ENCODE results near the gene SNRNP70. TPM values are rescaled to one million over a fixed set of nuclear protein-coding genes. Genes with fewer than 3 reads are reported as not detected.

The SNRNP70 gene
- total and polyA plus RNA-seq, 4 donors, result 125 to 463 (median 293) TPM

DNA sequence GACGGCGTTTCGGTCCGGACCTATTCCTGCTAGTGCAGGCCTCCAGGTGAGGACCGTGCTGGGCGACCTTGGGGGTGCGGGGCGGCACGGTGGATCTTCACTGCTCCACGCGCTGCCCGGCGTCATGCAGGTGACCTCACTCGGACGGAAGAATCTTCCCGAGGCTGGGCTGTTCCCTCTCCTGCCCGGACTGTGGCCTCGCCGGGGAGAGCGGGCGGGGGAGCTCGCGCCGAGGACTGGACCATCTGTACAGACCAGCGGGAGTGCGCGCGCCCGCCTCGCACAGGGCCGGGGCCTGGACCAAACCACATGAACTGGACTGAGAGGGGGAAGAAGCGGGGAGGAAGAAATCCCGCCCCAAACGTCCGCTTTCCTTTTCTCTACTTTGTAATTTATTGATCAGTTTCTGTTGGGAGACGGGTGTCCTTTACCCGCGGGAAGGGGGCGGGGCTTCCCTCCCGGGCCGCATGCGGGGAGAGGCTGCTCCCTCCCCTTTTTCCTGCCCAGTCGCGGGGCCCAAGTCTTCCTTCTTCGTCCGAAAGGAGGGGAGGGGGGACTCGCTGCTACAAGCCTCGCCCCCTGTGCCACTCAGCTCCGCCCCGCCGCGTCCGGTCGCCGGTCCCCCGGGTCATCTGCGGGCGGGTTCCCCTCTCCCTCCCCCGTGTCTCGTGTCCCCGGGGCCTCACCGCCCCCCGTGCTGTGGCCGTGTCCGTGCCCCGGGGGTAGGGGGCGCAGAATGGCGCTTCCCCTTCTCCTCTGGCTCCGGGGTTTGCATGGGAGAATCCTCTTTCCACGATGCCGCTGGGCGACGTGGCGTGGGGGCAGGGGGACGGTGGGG is 65.1 kb downstream of the SNRNP70 start:
- under 1% methylated on average over 45 of the region's 75 CpGs for WGBS (ENCODE audit: insufficient coverage)
- DNase-seq (ENCODE audit: low read depth in 4 of 6, low spot score in 6 of 6), result peak in 5 of 6 donors; percentile 83 to 97 (median 86)
- H3K4me1 ChIP-seq (ENCODE audit: control insufficient read depth, insufficient read depth, low read length), result peaks cover 53% of the 10 kb centered on the region
- peak overlapping the region; percentile 93 for H3K27ac ChIP-seq (ENCODE audit: low read depth, low read length)
- no peaks in the 10 kb centered on the region for H3K27me3 ChIP-seq (ENCODE audit: control insufficient read depth, insufficient read depth, low read length)
- peaks cover 12% of the 10 kb centered on the region for H3K36me3 ChIP-seq (ENCODE audit: control insufficient read depth, insufficient read depth, low read length)
- peak overlapping the region; percentile 92 for H3K4me3 ChIP-seq (ENCODE audit: low read depth, low read length)
- no peaks in the 10 kb centered on the region for H3K9me3 ChIP-seq (ENCODE audit: control insufficient read depth, insufficient read depth, low read length)

DNA sequence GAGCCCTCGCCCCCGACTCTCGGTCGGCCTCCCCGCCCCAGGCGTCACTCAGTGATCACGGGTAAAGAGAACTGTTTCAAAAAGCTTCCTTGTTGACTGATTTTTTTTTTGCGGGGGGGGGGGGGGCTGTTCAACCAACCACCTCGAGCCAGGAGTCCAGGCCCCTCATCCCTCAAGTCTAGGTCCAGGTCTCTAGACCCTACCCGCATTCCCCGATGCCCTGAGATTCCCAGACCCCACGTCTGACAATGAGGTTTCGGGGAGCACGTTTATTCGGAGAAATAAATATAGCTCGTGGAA is 65.6 kb downstream of the SNRNP70 start:
- no peak for DNase-seq (ENCODE audit: low read depth in 4 of 6, low spot score in 6 of 6)
- Histone ChIP-seq H3K4me3 (ENCODE audit: low read depth, low read length) (peak overlapping the region; percentile 92), H3K36me3 (ENCODE audit: control insufficient read depth, insufficient read depth, low read length) (peaks cover 8% of the 10 kb centered on the region), H3K4me1 (ENCODE audit: control insufficient read depth, insufficient read depth, low read length) (peaks cover 54% of the 10 kb centered on the region), H3K27ac (ENCODE audit: low read depth, low read length) (peak overlapping the region; percentile 93), H3K9me3 (ENCODE audit: control insufficient read depth, insufficient read depth, low read length) (no peaks in the 10 kb centered on the region), H3K27me3 (ENCODE audit: control insufficient read depth, insufficient read depth, low read length) (no peaks in the 10 kb centered on the region)
- WGBS (ENCODE audit: insufficient coverage), result 11% methylated on average over 4 of the region's 16 CpGs

DNA sequence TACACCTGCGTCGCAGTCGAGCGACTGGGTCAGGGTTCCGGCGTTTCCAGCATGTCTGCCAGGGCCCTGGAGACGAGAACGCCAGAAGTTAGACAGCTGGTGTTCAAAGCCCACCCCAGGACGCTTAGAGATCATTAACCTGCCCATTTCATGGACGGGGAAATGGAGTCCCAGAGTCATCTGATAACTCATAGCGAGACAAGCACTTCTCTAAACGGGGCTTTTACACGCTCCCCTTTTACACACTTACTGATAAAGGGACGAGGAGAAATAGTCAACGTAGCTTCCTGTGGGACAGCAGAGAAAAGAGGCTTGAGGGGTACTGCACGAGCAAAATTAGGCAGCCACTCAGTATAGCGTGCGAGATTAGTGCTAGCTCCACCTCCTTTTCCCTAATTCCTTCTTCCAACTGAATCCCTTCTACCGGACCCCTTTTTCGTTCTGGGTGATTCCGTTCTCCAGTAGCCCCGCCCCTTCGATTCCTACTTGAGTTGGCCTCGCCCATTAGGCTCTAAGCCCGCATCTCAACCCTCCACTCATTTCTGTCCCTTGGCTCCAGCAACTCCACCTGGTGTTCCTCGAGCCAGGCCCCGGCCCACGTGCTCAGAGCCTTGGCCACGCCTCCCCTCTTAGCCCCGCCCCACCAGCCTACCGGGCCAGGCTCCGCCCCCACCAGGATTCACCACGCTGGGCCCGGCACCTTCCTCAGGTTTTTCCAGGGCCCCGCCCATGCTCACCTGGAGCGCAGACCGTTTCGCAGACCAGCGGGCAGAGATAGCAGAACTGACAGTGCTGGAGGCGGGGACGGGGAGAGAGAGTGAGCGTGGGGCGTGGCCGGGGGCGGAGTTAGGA is 66.2 kb downstream of the SNRNP70 start:
- H3K27me3 ChIP-seq (ENCODE audit: control insufficient read depth, insufficient read depth, low read length), result no peaks in the 10 kb centered on the region
- peaks cover 5% of the 10 kb centered on the region for H3K36me3 ChIP-seq (ENCODE audit: control insufficient read depth, insufficient read depth, low read length)
- H3K27ac ChIP-seq (ENCODE audit: low read depth, low read length), result peak overlapping the region; percentile 93
- DNase-seq (ENCODE audit: low read depth in 4 of 6, low spot score in 6 of 6), result peak in 2 of 6 donors; percentile 65 to 74
- 5% methylated on average over 39 of the region's 45 CpGs for WGBS (ENCODE audit: insufficient coverage)
- H3K4me3 ChIP-seq (ENCODE audit: low read depth, low read length), result peak overlapping the region; percentile 92
- peaks cover 51% of the 10 kb centered on the region for H3K4me1 ChIP-seq (ENCODE audit: control insufficient read depth, insufficient read depth, low read length)
- H3K9me3 ChIP-seq (ENCODE audit: control insufficient read depth, insufficient read depth, low read length), result no peaks in the 10 kb centered on the region

DNA sequence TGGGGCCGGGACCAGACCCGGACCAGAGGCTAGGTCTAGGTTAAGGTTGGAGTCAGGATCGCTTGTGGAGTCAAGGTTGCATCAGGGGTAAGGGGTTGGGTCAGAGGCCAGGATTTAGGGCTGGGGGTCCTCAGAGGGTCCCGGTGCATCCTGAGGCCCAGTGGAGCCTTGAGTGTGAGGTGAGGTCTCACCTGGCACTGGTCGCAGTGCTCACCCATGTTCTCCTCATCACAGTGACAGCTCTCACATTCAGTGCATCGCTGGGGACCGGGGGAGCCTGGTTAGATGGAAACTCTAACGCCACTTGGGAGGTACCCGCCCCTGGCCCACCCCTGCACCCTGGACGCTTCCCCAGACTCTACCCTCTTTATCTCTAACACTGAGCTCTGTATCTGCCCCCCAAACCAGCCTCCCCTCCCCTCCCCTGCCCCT is 66.9 kb downstream of the SNRNP70 start:
- Histone ChIP-seq H3K4me3 (ENCODE audit: low read depth, low read length) (no peak overlapping the region), H3K9me3 (ENCODE audit: control insufficient read depth, insufficient read depth, low read length) (no peaks in the 10 kb centered on the region), H3K27me3 (ENCODE audit: control insufficient read depth, insufficient read depth, low read length) (no peaks in the 10 kb centered on the region), H3K27ac (ENCODE audit: low read depth, low read length) (no peak overlapping the region), H3K36me3 (ENCODE audit: control insufficient read depth, insufficient read depth, low read length) (peaks cover 5% of the 10 kb centered on the region), H3K4me1 (ENCODE audit: control insufficient read depth, insufficient read depth, low read length) (peaks cover 53% of the 10 kb centered on the region)
- WGBS (ENCODE audit: insufficient coverage), result 38% methylated on average over 8 of the region's 10 CpGs
- DNase-seq (ENCODE audit: low read depth in 4 of 6, low spot score in 6 of 6), result no peak

DNA sequence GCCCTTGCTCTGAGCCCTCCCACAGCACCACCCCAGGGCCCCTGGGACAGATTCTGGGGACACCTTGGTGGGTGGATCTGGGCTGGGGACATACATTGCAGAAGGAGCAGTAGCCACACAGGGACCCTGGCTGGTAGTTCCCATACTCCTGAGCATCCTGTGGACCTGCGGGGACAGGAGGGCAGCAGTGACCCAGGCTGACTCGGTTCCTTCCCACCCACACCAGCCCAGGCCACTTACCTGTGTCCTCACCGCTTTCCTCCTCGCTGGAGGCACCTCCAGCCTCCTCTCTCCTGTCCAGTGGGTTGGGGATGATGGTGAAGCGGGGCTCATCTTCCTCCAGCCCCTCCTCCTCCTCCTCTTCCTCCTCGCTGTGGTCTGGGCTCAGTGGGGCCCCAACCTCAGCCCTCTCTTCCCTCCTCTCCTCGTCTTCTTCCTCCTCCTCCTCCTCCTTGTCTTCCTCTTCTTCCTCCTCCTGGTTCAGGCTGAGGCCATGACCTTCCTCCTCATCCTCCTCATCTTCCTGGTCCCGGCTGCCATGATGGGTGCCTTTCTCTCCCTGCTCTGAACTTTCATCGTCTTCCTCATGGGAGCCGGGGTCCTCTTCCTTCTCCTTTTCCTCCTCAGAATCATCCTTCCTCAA is 68.0 kb downstream of the SNRNP70 start:
- Histone ChIP-seq H3K36me3 (ENCODE audit: control insufficient read depth, insufficient read depth, low read length) (peaks cover 5% of the 10 kb centered on the region), H3K27me3 (ENCODE audit: control insufficient read depth, insufficient read depth, low read length) (no peaks in the 10 kb centered on the region), H3K27ac (ENCODE audit: low read depth, low read length) (no peak overlapping the region), H3K4me1 (ENCODE audit: control insufficient read depth, insufficient read depth, low read length) (peaks cover 63% of the 10 kb centered on the region), H3K9me3 (ENCODE audit: control insufficient read depth, insufficient read depth, low read length) (no peaks in the 10 kb centered on the region), H3K4me3 (ENCODE audit: low read depth, low read length) (no peak overlapping the region)
- 86% methylated on average over 6 of the region's 10 CpGs for WGBS (ENCODE audit: insufficient coverage)
- DNase-seq (ENCODE audit: low read depth in 4 of 6, low spot score in 6 of 6), result no peak

DNA sequence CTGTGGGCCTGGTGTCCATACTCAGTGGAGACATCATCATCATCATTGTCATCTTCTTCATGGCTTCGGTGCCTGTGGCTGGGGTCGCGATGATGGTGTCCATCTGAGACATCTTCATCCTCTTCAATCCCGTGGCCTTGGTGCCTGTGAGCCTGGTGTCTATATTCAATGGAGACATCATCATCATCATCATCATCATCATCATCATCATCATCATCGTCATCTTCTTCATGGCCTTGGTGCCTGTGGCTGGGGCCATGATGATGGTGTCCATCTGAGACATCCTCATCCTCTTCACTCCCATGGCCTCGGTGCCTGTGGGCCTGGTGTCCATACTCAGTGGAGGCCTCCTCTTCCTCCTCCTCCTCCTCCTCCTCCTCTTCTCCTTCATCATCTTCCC is 69.0 kb downstream of the SNRNP70 start:
- Histone ChIP-seq H3K36me3 (ENCODE audit: control insufficient read depth, insufficient read depth, low read length) (no peaks in the 10 kb centered on the region), H3K4me3 (ENCODE audit: low read depth, low read length) (no peak overlapping the region), H3K27me3 (ENCODE audit: control insufficient read depth, insufficient read depth, low read length) (no peaks in the 10 kb centered on the region), H3K9me3 (ENCODE audit: control insufficient read depth, insufficient read depth, low read length) (no peaks in the 10 kb centered on the region), H3K4me1 (ENCODE audit: control insufficient read depth, insufficient read depth, low read length) (peaks cover 60% of the 10 kb centered on the region), H3K27ac (ENCODE audit: low read depth, low read length) (no peak overlapping the region)
- no peak for DNase-seq (ENCODE audit: low read depth in 4 of 6, low spot score in 6 of 6)
- WGBS (ENCODE audit: insufficient coverage), result 93% methylated on average over 6 of the region's 6 CpGs

DNA sequence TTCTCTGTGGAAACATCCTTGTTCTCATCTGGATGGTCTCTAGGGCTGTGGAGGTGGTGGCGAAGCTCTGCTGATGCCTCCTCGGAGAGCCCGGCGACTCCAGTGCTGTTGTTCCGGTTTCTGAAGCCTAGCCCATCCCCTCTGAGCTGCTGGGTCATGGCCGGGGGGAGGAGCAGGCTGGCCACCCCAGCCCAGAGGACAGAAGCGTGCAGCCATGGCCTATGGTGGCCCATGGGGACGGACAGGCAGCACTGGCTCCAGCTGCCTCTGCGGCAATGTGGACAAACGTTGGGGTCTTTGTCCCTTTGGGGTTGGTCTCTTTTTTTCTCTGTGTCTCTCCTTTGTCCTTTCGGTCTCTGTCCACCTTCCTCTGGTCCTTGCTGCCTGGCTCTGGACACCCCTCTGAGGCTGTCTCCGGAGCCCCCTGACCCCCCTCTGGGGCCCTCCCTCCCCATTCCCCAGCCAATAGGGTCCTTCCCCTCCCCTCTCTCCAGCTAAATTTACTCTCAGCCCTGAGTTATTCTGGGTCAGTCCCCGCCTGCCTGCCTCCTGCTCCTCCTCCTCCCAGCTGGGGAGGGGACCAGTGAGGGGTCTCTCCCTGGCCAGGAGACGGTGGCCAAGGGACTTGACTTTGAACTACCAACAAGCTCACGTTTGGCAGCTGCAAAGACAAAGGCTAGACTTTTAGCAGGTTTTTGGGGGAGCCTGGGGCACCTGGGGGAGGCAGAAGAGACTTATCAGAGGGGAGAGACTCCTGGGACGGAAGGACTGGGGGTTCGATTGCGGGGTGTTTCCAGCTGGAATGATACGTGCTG is 70.0 kb downstream of the SNRNP70 start, which contains the start of gene HRC:
Gene HRC (minus strand): TSS at position 392 of the 815 bp plus-strand sequence. CDS start 159 bp downstream, at position 233.
- Histone ChIP-seq H3K9me3 (ENCODE audit: control insufficient read depth, insufficient read depth, low read length) (no peaks in the 10 kb centered on the region), H3K27me3 (ENCODE audit: control insufficient read depth, insufficient read depth, low read length) (no peaks in the 10 kb centered on the region), H3K4me1 (ENCODE audit: control insufficient read depth, insufficient read depth, low read length) (peaks cover 56% of the 10 kb centered on the region), H3K27ac (ENCODE audit: low read depth, low read length) (no peak within 1 kb of the TSS), H3K4me3 (ENCODE audit: low read depth, low read length) (no peak within 1 kb of the TSS), H3K36me3 (ENCODE audit: control insufficient read depth, insufficient read depth, low read length) (no peaks in the 10 kb centered on the region)
- peak in 1 of 6 donors; percentile 26 for DNase-seq (ENCODE audit: low read depth in 4 of 6, low spot score in 6 of 6)
- 39% methylated on average over 19 of the region's 19 CpGs for WGBS (ENCODE audit: insufficient coverage)

DNA sequence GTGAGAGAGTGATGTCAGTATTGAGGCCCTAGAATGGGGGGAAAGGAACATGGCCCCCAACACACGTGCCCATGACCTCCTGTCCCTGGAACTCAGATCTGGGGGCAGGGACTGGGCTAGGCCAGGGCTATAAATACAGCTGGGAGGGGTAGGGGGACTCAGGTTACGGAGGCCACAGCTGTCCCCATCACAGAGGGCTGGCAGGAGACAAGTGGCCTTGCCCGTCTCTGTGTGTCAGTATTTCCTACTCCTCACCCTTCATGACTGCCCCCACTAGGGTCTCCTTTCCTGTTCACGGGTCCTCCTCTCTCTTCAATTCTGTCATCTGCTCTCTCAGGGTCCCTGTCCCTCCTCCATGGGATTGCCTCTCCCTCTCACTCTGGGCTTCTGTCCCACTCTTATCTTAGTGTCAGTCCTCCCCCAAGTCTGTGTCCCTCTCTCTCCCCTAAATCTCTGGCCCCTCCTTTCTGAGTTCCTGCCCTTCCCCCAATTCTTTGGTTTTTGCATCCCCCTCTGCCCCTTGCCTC is 70.6 kb downstream of the SNRNP70 start:
- Histone ChIP-seq H3K9me3 (ENCODE audit: control insufficient read depth, insufficient read depth, low read length) (no peaks in the 10 kb centered on the region), H3K4me1 (ENCODE audit: control insufficient read depth, insufficient read depth, low read length) (peaks cover 53% of the 10 kb centered on the region), H3K4me3 (ENCODE audit: low read depth, low read length) (no peak overlapping the region), H3K27me3 (ENCODE audit: control insufficient read depth, insufficient read depth, low read length) (no peaks in the 10 kb centered on the region), H3K36me3 (ENCODE audit: control insufficient read depth, insufficient read depth, low read length) (peaks cover 4% of the 10 kb centered on the region), H3K27ac (ENCODE audit: low read depth, low read length) (no peak overlapping the region)
- no peak for DNase-seq (ENCODE audit: low read depth in 4 of 6, low spot score in 6 of 6)
- 28% methylated on average over 4 of the region's 4 CpGs for WGBS (ENCODE audit: insufficient coverage)
